ENCODE measurements around the gene OR5AS1. TPM values are rescaled to one million over a fixed set of nuclear protein-coding genes. Genes with fewer than 3 reads are reported as not detected.

OR5AS1 gene
- not detected in 5 replicates for total RNA-seq (2022; extraction: Qiagen RNA extraction)

GRCh38 chr11:56027354-56027753 is at the start of gene OR5AS1:
TSS of gene OR5AS1 (plus strand) at chr11:56027654. CDS start at chr11:56030419, 2,765 bp downstream.

GRCh38 chr11:55994525-55994924 is 32.9 kb upstream of the OR5AS1 start, which contains the start of gene OR5F1:
TSS of gene OR5F1 (minus strand) at chr11:55994625. CDS start at chr11:55994625, 0 bp downstream.

Other genes starting within 250 kb of the OR5AS1 start
- gene OR5D14, start 232.1 kb upstream of the OR5AS1 start, total RNA-seq (2022; extraction: Qiagen RNA extraction), result not detected in 5 replicates
- not detected in 5 replicates for gene OR5L1, start 216.3 kb upstream of the OR5AS1 start, total RNA-seq (2022; extraction: Qiagen RNA extraction)
- not detected in 5 replicates for gene OR5D18, start 208.0 kb upstream of the OR5AS1 start, total RNA-seq (2022; extraction: Qiagen RNA extraction)
- gene OR5L2, start 200.4 kb upstream of the OR5AS1 start, total RNA-seq (2022; extraction: Qiagen RNA extraction), result not detected in 5 replicates
- not detected in 5 replicates for gene OR5D16, start 188.9 kb upstream of the OR5AS1 start, total RNA-seq (2022; extraction: Qiagen RNA extraction)
- not detected in 5 replicates for gene TRIM51, start 144.4 kb upstream of the OR5AS1 start, total RNA-seq (2022; extraction: Qiagen RNA extraction)
- not detected in 5 replicates for gene OR5W2, start 113.1 kb upstream of the OR5AS1 start, total RNA-seq (2022; extraction: Qiagen RNA extraction)
- gene OR5I1, start 91.3 kb upstream of the OR5AS1 start, total RNA-seq (2022; extraction: Qiagen RNA extraction), result not detected in 5 replicates
- not detected in 5 replicates for gene OR10AG1, start 57.7 kb upstream of the OR5AS1 start, total RNA-seq (2022; extraction: Qiagen RNA extraction)
- not detected in 5 replicates for gene OR5F1, start 33.0 kb upstream of the OR5AS1 start, total RNA-seq (2022; extraction: Qiagen RNA extraction)
- not detected in 5 replicates for gene OR8I2, start 65.7 kb downstream of the OR5AS1 start, total RNA-seq (2022; extraction: Qiagen RNA extraction)
- not detected in 5 replicates for gene OR8H2, start 76.0 kb downstream of the OR5AS1 start, total RNA-seq (2022; extraction: Qiagen RNA extraction)
- not detected in 5 replicates for gene OR8H3, start 94.7 kb downstream of the OR5AS1 start, total RNA-seq (2022; extraction: Qiagen RNA extraction)
- gene OR8J3, start 112.5 kb downstream of the OR5AS1 start, total RNA-seq (2022; extraction: Qiagen RNA extraction), result not detected in 5 replicates
- gene OR8K5, start 132.7 kb downstream of the OR5AS1 start, total RNA-seq (2022; extraction: Qiagen RNA extraction), result not detected in 5 replicates
- not detected in 5 replicates for gene OR5J2, start 149.0 kb downstream of the OR5AS1 start, total RNA-seq (2022; extraction: Qiagen RNA extraction)
- not detected in 5 replicates for gene OR5T2, start 206.6 kb downstream of the OR5AS1 start, total RNA-seq (2022; extraction: Qiagen RNA extraction)
- not detected in 5 replicates for gene OR5T3, start 224.6 kb downstream of the OR5AS1 start, total RNA-seq (2022; extraction: Qiagen RNA extraction)
- not detected in 5 replicates for gene OR5T1, start 246.5 kb downstream of the OR5AS1 start, total RNA-seq (2022; extraction: Qiagen RNA extraction)